ENCODE measurements around the gene NCOA7.
A peak's percentile ranks its signal among the peaks of the same experiment; 100 is the strongest.
"Not testable (repeated sequence)": the region's sequence is repeated elsewhere in the genome, so short reads cannot be mapped to it uniquely, and the experiment has no call there.

NCOA7 gene

GRCh38 chr6:125952764-125953501 is 162.2 kb downstream of the NCOA7 start:
- DNase-seq = peak; percentile 39

GRCh38 chr6:125953502-125953875 is 162.7 kb downstream of the NCOA7 start:
- DNase-seq = no peak

- DNase-seq = no peak
Observed at GRCh38 chr6:125954735-125955339, 164.1 kb downstream of the NCOA7 start.

GRCh38 chr6:125955973-125956372 is 165.2 kb downstream of the NCOA7 start:
- no peak for DNase-seq

GRCh38 chr6:125956506-125957390 is 166.0 kb downstream of the NCOA7 start, which contains the start of gene HINT3:
Gene HINT3, plus strand, starts transcription at chr6:125956770. Its CDS starts 208 bp downstream, at chr6:125956978.
- peak; percentile 100 for DNase-seq

- no peak for DNase-seq
Observed at GRCh38 chr6:125957391-125957693, 166.6 kb downstream of the NCOA7 start.

- no peak for DNase-seq
Observed at GRCh38 chr6:125957845-125958244, 167.1 kb downstream of the NCOA7 start.

GRCh38 chr6:125959041-125959440 is 168.3 kb downstream of the NCOA7 start:
- DNase-seq = no peak

- DNase-seq = no peak
Observed at GRCh38 chr6:125961117-125961516, 170.4 kb downstream of the NCOA7 start.

GRCh38 chr6:125962900-125963497 is 172.2 kb downstream of the NCOA7 start:
- DNase-seq = no peak

- no peak for DNase-seq
Observed at GRCh38 chr6:125963817-125964216, 173.1 kb downstream of the NCOA7 start.

GRCh38 chr6:125966569-125966968 is 175.8 kb downstream of the NCOA7 start:
- no peak for DNase-seq

- DNase-seq = no peak
Observed at GRCh38 chr6:125968493-125968892, 177.7 kb downstream of the NCOA7 start.

- no peak for DNase-seq
Observed at GRCh38 chr6:125970760-125971159, 180.0 kb downstream of the NCOA7 start.

GRCh38 chr6:125972478-125972877 is 181.7 kb downstream of the NCOA7 start:
- DNase-seq = not testable (repeated sequence)

GRCh38 chr6:125974214-125974866 is 183.6 kb downstream of the NCOA7 start:
- DNase-seq = no peak

GRCh38 chr6:125979101-125979500 is 188.3 kb downstream of the NCOA7 start:
- DNase-seq = no peak

All from stimulated activated CD8-positive, alpha-beta memory T cell treated with anti-CD3 and anti-CD28 coated beads, Interleukin-4, amount 100 ng/mL, for 48 hours (primary cell).